ENCODE data around the gene PSMA7. TPM values are rescaled to one million over a fixed set of nuclear protein-coding genes. Genes with fewer than 3 reads are reported as not detected.

The PSMA7 gene
- total RNA-seq, 1 donor from 2014 or later = 289 TPM

DNA sequence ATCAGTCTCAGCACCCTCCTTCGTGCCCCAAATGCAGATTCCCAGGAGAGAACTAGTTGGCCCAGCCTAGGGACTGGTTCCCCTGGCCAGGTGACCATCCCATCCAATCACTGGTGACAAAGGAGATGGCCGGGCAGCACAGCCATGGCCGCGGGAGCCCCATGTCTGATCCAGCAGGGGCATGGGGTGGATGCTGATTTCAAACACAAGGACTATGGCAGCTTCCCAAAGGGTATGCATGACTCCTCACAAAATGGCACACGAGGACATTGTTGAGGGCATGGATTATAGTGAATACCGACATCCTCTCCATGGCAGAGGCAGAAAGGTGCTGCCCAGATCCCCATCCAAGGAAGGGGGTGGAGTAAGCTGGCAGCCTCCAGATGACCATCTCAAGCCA, 30.8 kb downstream of the PSMA7 start:
- DNase-seq = no peak
- H3K4me1 Mint-ChIP-seq (ENCODE audit: low read depth, unreplicated experiment) = no peaks in the 10 kb centered on the region
- no peak overlapping the region for H3K4me3 Mint-ChIP-seq (ENCODE audit: unreplicated experiment)
- no peak for TF ChIP-seq CTCF (IDR thresholded peaks at IDR 0.05; ENCODE audit: partially characterized antibody, unreplicated experiment)
- peaks cover 13% of the 10 kb centered on the region for H3K9me3 Mint-ChIP-seq (ENCODE audit: unreplicated experiment)
- H3K27ac Mint-ChIP-seq (ENCODE audit: unreplicated experiment) = no peak overlapping the region
- peaks cover 3% of the 10 kb centered on the region for H3K27me3 Mint-ChIP-seq (ENCODE audit: unreplicated experiment)
- peaks cover 10% of the 10 kb centered on the region for H3K36me3 Mint-ChIP-seq (ENCODE audit: unreplicated experiment)

DNA sequence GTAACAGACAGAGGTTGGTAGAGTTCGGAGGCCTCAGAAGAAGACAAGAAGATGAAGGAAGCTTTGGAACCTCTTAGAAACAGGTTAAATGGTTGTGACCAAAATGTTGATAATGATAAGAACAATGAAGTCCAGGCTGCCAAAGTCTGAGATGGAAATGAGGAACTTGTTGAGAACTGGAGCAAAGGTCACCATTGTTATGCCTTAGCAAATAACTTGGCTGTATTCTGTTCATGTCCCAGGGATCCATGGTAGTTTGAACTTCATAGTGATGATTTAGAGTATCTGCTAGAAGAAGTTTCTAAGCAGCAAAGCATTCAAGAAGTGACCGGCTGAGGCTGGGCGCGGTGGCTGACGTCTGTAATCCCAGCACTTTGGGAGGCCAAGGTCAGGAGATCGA, 32.0 kb downstream of the PSMA7 start:
- H3K9me3 Mint-ChIP-seq (ENCODE audit: unreplicated experiment) = peaks cover 15% of the 10 kb centered on the region
- H3K4me1 Mint-ChIP-seq (ENCODE audit: low read depth, unreplicated experiment) = no peaks in the 10 kb centered on the region
- TF ChIP-seq CTCF (IDR thresholded peaks at IDR 0.05; ENCODE audit: partially characterized antibody, unreplicated experiment) = no peak
- no peak overlapping the region for H3K4me3 Mint-ChIP-seq (ENCODE audit: unreplicated experiment)
- no peak for DNase-seq
- no peak overlapping the region for H3K27ac Mint-ChIP-seq (ENCODE audit: unreplicated experiment)
- H3K36me3 Mint-ChIP-seq (ENCODE audit: unreplicated experiment) = peaks cover 10% of the 10 kb centered on the region
- peaks cover 5% of the 10 kb centered on the region for H3K27me3 Mint-ChIP-seq (ENCODE audit: unreplicated experiment)

- no peak overlapping the region for H3K27ac Mint-ChIP-seq (ENCODE audit: unreplicated experiment)
- peak overlapping the region; percentile 19 for H3K4me3 Mint-ChIP-seq (ENCODE audit: unreplicated experiment)
- H3K27me3 Mint-ChIP-seq (ENCODE audit: unreplicated experiment) = peaks cover 17% of the 10 kb centered on the region
- no peaks in the 10 kb centered on the region for H3K4me1 Mint-ChIP-seq (ENCODE audit: low read depth, unreplicated experiment)
- peaks cover 24% of the 10 kb centered on the region for H3K36me3 Mint-ChIP-seq (ENCODE audit: unreplicated experiment)
- no peak for DNase-seq
- TF ChIP-seq CTCF (IDR thresholded peaks at IDR 0.05; ENCODE audit: partially characterized antibody, unreplicated experiment) = no peak
- H3K9me3 Mint-ChIP-seq (ENCODE audit: unreplicated experiment) = peaks cover 22% of the 10 kb centered on the region
Measured at GRCh38 chr20:62105592-62105991, 37.6 kb downstream of the PSMA7 start.

GRCh38 chr20:62104791-62105345, 38.3 kb downstream of the PSMA7 start:
- TF ChIP-seq CTCF (IDR thresholded peaks at IDR 0.05; ENCODE audit: partially characterized antibody, unreplicated experiment) = no peak
- no peak for DNase-seq
- Mint-ChIP-seq H3K4me1 (ENCODE audit: low read depth, unreplicated experiment) (no peaks in the 10 kb centered on the region), H3K9me3 (ENCODE audit: unreplicated experiment) (peaks cover 21% of the 10 kb centered on the region), H3K27me3 (ENCODE audit: unreplicated experiment) (peaks cover 17% of the 10 kb centered on the region), H3K27ac (ENCODE audit: unreplicated experiment) (no peak overlapping the region), H3K4me3 (ENCODE audit: unreplicated experiment) (no peak overlapping the region), H3K36me3 (ENCODE audit: unreplicated experiment) (peaks cover 27% of the 10 kb centered on the region)

GRCh38 chr20:62104234-62104789, 38.9 kb downstream of the PSMA7 start:
- DNase-seq = no peak

More at GRCh38 chr20:62104234-62104789, 38.9 kb downstream of the PSMA7 start:
- Mint-ChIP-seq H3K36me3 (ENCODE audit: unreplicated experiment) (peaks cover 25% of the 10 kb centered on the region), H3K4me3 (ENCODE audit: unreplicated experiment) (no peak overlapping the region), H3K27ac (ENCODE audit: unreplicated experiment) (no peak overlapping the region), H3K9me3 (ENCODE audit: unreplicated experiment) (peaks cover 18% of the 10 kb centered on the region), H3K27me3 (ENCODE audit: unreplicated experiment) (peaks cover 18% of the 10 kb centered on the region), H3K4me1 (ENCODE audit: low read depth, unreplicated experiment) (no peaks in the 10 kb centered on the region)
- no peak for TF ChIP-seq CTCF (IDR thresholded peaks at IDR 0.05; ENCODE audit: partially characterized antibody, unreplicated experiment)
